Activated T-cell treated with anti-CD3 and anti-CD28 coated beads for 1 hour (primary cell): ENCODE data around the gene DAZL.
"Not testable (repeated sequence)": the region's sequence is repeated elsewhere in the genome, so short reads cannot be mapped to it uniquely, and the experiment has no call there.

Experiments used
- DNase-seq: peaks from one replicate; pipeline ENCODE4 v3.0.0-alpha.2; 2020; ENCODE audit warnings: low read depth

The DAZL gene

GRCh38 chr3:16604887-16605602 is at the start of gene DAZL:
DAZL (minus strand) TSS chr3:16605423; CDS start chr3:16605205, 218 bp downstream.
- DNase-seq, result no peak

- DNase-seq, result no peak
Measured at GRCh38 chr3:16654976-16655375, 49.8 kb upstream of the DAZL start.

GRCh38 chr3:16653712-16654111 is 48.5 kb upstream of the DAZL start:
- no peak for DNase-seq

GRCh38 chr3:16647668-16648067 is 42.4 kb upstream of the DAZL start:
- DNase-seq, result no peak

GRCh38 chr3:16639806-16640205 is 34.6 kb upstream of the DAZL start:
- DNase-seq, result no peak

GRCh38 chr3:16633948-16634347 is 28.7 kb upstream of the DAZL start:
- DNase-seq, result no peak

- DNase-seq, result no peak
Measured at GRCh38 chr3:16632395-16632794, 27.2 kb upstream of the DAZL start.

GRCh38 chr3:16618721-16619120 is 13.5 kb upstream of the DAZL start:
- DNase-seq, result no peak

- not testable (repeated sequence) for DNase-seq
Measured at GRCh38 chr3:16617155-16617554, 11.9 kb upstream of the DAZL start.

- DNase-seq, result no peak
Measured at GRCh38 chr3:16616083-16616482, 10.9 kb upstream of the DAZL start.

- no peak for DNase-seq
Measured at GRCh38 chr3:16614033-16615031, 9.1 kb upstream of the DAZL start.

- no peak for DNase-seq
Measured at GRCh38 chr3:16609927-16610580, 4.8 kb upstream of the DAZL start.

GRCh38 chr3:16608816-16609215 is 3.6 kb upstream of the DAZL start:
- DNase-seq, result no peak

GRCh38 chr3:16607718-16608117 is 2.5 kb upstream of the DAZL start:
- no peak for DNase-seq

GRCh38 chr3:16606398-16606797 is 1.2 kb upstream of the DAZL start:
- DNase-seq, result no peak

- no peak for DNase-seq
Measured at GRCh38 chr3:16605966-16606365, 743 bp upstream of the DAZL start.

GRCh38 chr3:16604433-16604832 is 790 bp downstream of the DAZL start:
- no peak for DNase-seq

- no peak for DNase-seq
Measured at GRCh38 chr3:16601537-16602005, 3.7 kb downstream of the DAZL start.

GRCh38 chr3:16600780-16601536 is 4.3 kb downstream of the DAZL start:
- peak; percentile 83 for DNase-seq

- DNase-seq, result no peak
Measured at GRCh38 chr3:16599694-16600093, 5.5 kb downstream of the DAZL start.

- no peak for DNase-seq
Measured at GRCh38 chr3:16596352-16597032, 8.7 kb downstream of the DAZL start.
